Chondrocyte (in vitro differentiated cells): ENCODE data around the gene ARHGAP26. TPM values are rescaled to one million over a fixed set of nuclear protein-coding genes. Genes with fewer than 3 reads are reported as not detected.
A peak's percentile ranks its signal among the peaks of the same experiment; 100 is the strongest.

ENCODE experiments used
- DNase-seq: peaks from one replicate; pipeline ENCODE4 v3.0.0; 2021; ENCODE audit warnings: mixed read lengths, low spot score
- H3K27ac Mint-ChIP-seq: one replicate; pipeline ENCODE4 v1.8.0; 2021; ENCODE audit warnings: mild to moderate bottlenecking, moderate library complexity, mixed read lengths; ENCODE audit not compliant: unreplicated experiment
- H3K27me3 Mint-ChIP-seq: 2 replicates; pipeline ENCODE4 v1.8.0; 2021; ENCODE audit warnings: low read depth, mixed read lengths
- H3K36me3 Mint-ChIP-seq: 2 replicates; pipeline ENCODE4 v1.8.0; 2021; ENCODE audit warnings: low read depth, mixed read lengths
- H3K4me1 Mint-ChIP-seq: 2 replicates; pipeline ENCODE4 v1.8.0; 2021; ENCODE audit warnings: low read depth, mild to moderate bottlenecking, mixed read lengths
- H3K4me3 Mint-ChIP-seq: one replicate; pipeline ENCODE4 v1.8.0; 2021; ENCODE audit warnings: mild to moderate bottlenecking, moderate library complexity, mixed read lengths; ENCODE audit not compliant: unreplicated experiment
- H3K9me3 Mint-ChIP-seq: 2 replicates; pipeline ENCODE4 v1.8.0; 2021; ENCODE audit warnings: low read depth, mixed read lengths
- CTCF ChIP-seq: fragments of 200-600 bp; sonication (generic); IDR thresholded peaks from 2 replicates; pipeline ENCODE4 v1.5.0; 2021; ENCODE audit warnings: antibody characterized with exemption, mild to moderate bottlenecking, moderate library complexity
- total RNA-seq: library from RNA; stranded (reverse); gene quantifications from 3 replicates; pipeline ENCODE4 v1.2.1, GENCODE V29; 2021

The ARHGAP26 gene
- total RNA-seq, 1 donor from 2014 or later: 16.4 TPM

- Mint-ChIP-seq H3K27ac (peak overlapping the region; percentile 91), H3K4me3 (no peak overlapping the region), H3K4me1 (peaks cover 51% of the 10 kb centered on the region), H3K27me3 (no peaks in the 10 kb centered on the region), H3K36me3 (peaks cover 1% of the 10 kb centered on the region), H3K9me3 (no peaks in the 10 kb centered on the region)
- no peak for DNase-seq
- no peak for TF ChIP-seq CTCF
These were observed 113.3 kb downstream of the ARHGAP26 start for GRCh38 chr5:142883438-142883837.

DNA sequence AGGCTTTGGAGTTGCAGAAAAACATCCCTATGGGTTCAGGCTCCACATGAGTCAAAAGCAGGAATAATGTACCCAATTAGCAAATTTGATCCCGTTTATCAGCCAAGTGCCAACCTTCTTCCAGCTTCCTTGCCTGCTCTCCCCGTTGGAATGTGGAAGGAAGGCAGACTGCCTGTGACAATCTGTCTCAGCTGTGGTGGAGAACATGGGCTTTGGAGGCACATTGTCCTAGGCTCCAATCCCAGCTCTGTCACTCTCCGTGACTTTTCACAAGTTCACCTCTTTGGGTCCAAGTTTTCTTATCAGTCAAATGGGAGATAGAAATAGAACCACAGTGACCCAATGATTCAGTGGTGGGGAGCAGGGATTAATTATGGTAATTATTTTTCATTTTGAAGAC is 113.9 kb downstream of the ARHGAP26 start:
- Mint-ChIP-seq H3K4me3 (no peak overlapping the region), H3K27ac (peak overlapping the region; percentile 76), H3K9me3 (no peaks in the 10 kb centered on the region), H3K27me3 (no peaks in the 10 kb centered on the region), H3K36me3 (peaks cover 1% of the 10 kb centered on the region), H3K4me1 (peaks cover 54% of the 10 kb centered on the region)
- DNase-seq: no peak
- TF ChIP-seq CTCF: no peak

- H3K4me1 Mint-ChIP-seq: peaks cover 48% of the 10 kb centered on the region
- H3K27me3 Mint-ChIP-seq: no peaks in the 10 kb centered on the region
- no peaks in the 10 kb centered on the region for H3K9me3 Mint-ChIP-seq
- H3K4me3 Mint-ChIP-seq: no peak overlapping the region
- no peak for TF ChIP-seq CTCF
- H3K36me3 Mint-ChIP-seq: peaks cover 3% of the 10 kb centered on the region
- no peak overlapping the region for H3K27ac Mint-ChIP-seq
- DNase-seq: no peak
These were observed 116.0 kb downstream of the ARHGAP26 start for GRCh38 chr5:142886211-142886610.

GRCh38 chr5:142886956-142887355 is 116.8 kb downstream of the ARHGAP26 start:
- Mint-ChIP-seq H3K36me3 (peaks cover 3% of the 10 kb centered on the region), H3K27ac (no peak overlapping the region), H3K4me3 (no peak overlapping the region), H3K27me3 (no peaks in the 10 kb centered on the region), H3K4me1 (peaks cover 44% of the 10 kb centered on the region), H3K9me3 (no peaks in the 10 kb centered on the region)
- TF ChIP-seq CTCF: no peak
- DNase-seq: no peak

GRCh38 chr5:142888469-142889085 is 118.4 kb downstream of the ARHGAP26 start:
- no peaks in the 10 kb centered on the region for H3K27me3 Mint-ChIP-seq
- H3K4me3 Mint-ChIP-seq: no peak overlapping the region
- TF ChIP-seq CTCF: peak; percentile 92
- H3K27ac Mint-ChIP-seq: no peak overlapping the region
- peaks cover 3% of the 10 kb centered on the region for H3K36me3 Mint-ChIP-seq
- no peak for DNase-seq
- no peaks in the 10 kb centered on the region for H3K9me3 Mint-ChIP-seq
- H3K4me1 Mint-ChIP-seq: peaks cover 28% of the 10 kb centered on the region
